Astrocyte (in vitro differentiated cells and primary cell): ENCODE results near the gene FRMPD2. TPM values are rescaled to one million over a fixed set of nuclear protein-coding genes. Genes with fewer than 3 reads are reported as not detected.

Source experiments
- DNase-seq: peaks from one replicate; pipeline ENCODE4 v3.0.0-alpha.2; 2010; ENCODE audit warnings: low read depth
- FAIRE-seq: peaks from 2 replicates; lab custom pipeline; 2011; peaks lifted over from hg19 to GRCh38; lab: Jason Lieb, UNC
- H2AFZ ChIP-seq: 2 replicates; pipeline ENCODE4 v1.6.0; 2012; ENCODE audit warnings: low read depth, low read length, inconsistent platforms
- H3K27ac ChIP-seq: 2 replicates; pipeline ENCODE4 v1.5.1; 2011; ENCODE audit warnings: low read depth, low read length, inconsistent platforms
- H3K27me3 ChIP-seq: 2 replicates; pipeline ENCODE4 v1.6.0; 2011; ENCODE audit warnings: low read length, inconsistent platforms; ENCODE audit not compliant: insufficient read depth
- H3K36me3 ChIP-seq: 2 replicates; pipeline ENCODE4 v1.5.1; 2011; ENCODE audit warnings: low read length, inconsistent platforms; ENCODE audit not compliant: insufficient read depth
- H3K4me1 ChIP-seq: 2 replicates; pipeline ENCODE4 v1.5.1; 2011; ENCODE audit warnings: low read length, inconsistent platforms; ENCODE audit not compliant: insufficient read depth
- H3K4me2 ChIP-seq: 2 replicates; pipeline ENCODE4 v1.6.0; 2012; ENCODE audit warnings: low read length, inconsistent platforms
- H3K4me3 ChIP-seq: 2 replicates; pipeline ENCODE4 v1.5.1; 2011; ENCODE audit warnings: low read depth, mild to moderate bottlenecking, low read length, inconsistent platforms; ENCODE audit not compliant: insufficient read depth
- H3K79me2 ChIP-seq: 2 replicates; pipeline ENCODE4 v1.6.0; 2012; ENCODE audit warnings: mild to moderate bottlenecking, low read length, inconsistent platforms; ENCODE audit not compliant: insufficient read depth
- H3K9ac ChIP-seq: 2 replicates; pipeline ENCODE4 v1.6.0; 2012; ENCODE audit warnings: mild to moderate bottlenecking, low read length, inconsistent platforms
- H3K9me3 ChIP-seq: 2 replicates; pipeline ENCODE4 v1.5.1; 2012; ENCODE audit warnings: low read depth, mild to moderate bottlenecking, low read length, inconsistent platforms; ENCODE audit not compliant: insufficient read depth
- H4K20me1 ChIP-seq: 2 replicates; pipeline ENCODE4 v1.6.0; 2012; ENCODE audit warnings: low read length, inconsistent platforms; ENCODE audit not compliant: insufficient read depth
- H3K27ac Mint-ChIP-seq: one replicate; pipeline ENCODE4 v1.8.0; 2021; ENCODE audit warnings: mild to moderate bottlenecking, mixed read lengths; ENCODE audit not compliant: unreplicated experiment
- H3K27me3 Mint-ChIP-seq: one replicate; pipeline ENCODE4 v1.8.0; 2021; ENCODE audit warnings: low read depth, mixed read lengths; ENCODE audit not compliant: unreplicated experiment
- H3K36me3 Mint-ChIP-seq: one replicate; pipeline ENCODE4 v1.8.0; 2021; ENCODE audit warnings: low read depth, mixed read lengths; ENCODE audit not compliant: unreplicated experiment
- H3K4me1 Mint-ChIP-seq: one replicate; pipeline ENCODE4 v1.8.0; 2021; ENCODE audit warnings: low read depth, mixed read lengths; ENCODE audit not compliant: unreplicated experiment
- H3K4me3 Mint-ChIP-seq: one replicate; pipeline ENCODE4 v1.8.0; 2021; ENCODE audit warnings: mild to moderate bottlenecking, moderate library complexity, mixed read lengths; ENCODE audit not compliant: unreplicated experiment
- H3K9me3 Mint-ChIP-seq: one replicate; pipeline ENCODE4 v1.8.0; 2021; ENCODE audit warnings: mild to moderate bottlenecking, mixed read lengths; ENCODE audit not compliant: unreplicated experiment
- CTCF ChIP-seq: IDR thresholded peaks from 2 replicates; pipeline ENCODE4 v1.5.1; 2011; ENCODE audit warnings: low read depth, mild to moderate bottlenecking, inconsistent platforms, low read length, moderate library complexity; ENCODE audit not compliant: insufficient read depth
- EZH2 ChIP-seq: IDR thresholded peaks from 2 replicates; pipeline ENCODE4 v1.6.1; 2012; ENCODE audit warnings: mild to moderate bottlenecking, low read length, inconsistent platforms; ENCODE audit not compliant: insufficient read depth
- total RNA-seq: library from RNA; stranded (reverse); gene quantifications from 2 replicates; pipeline ENCODE4 v1.2.1, GENCODE V29; 2021

FRMPD2 gene
- total RNA-seq, 1 donor from 2014 or later = 0.39 TPM

- Mint-ChIP-seq H3K36me3 (peaks cover 2% of the 10 kb centered on the region), H3K9me3 (peaks cover 3% of the 10 kb centered on the region), H3K27me3 (peaks cover 13% of the 10 kb centered on the region), H3K27ac (no peak overlapping the region), H3K4me1 (no peaks in the 10 kb centered on the region), H3K4me3 (no peak overlapping the region)
- Histone ChIP-seq H3K4me2 (no peak overlapping the region), H3K79me2 (no peaks in the 10 kb centered on the region), H3K9me3 (peaks cover 3% of the 10 kb centered on the region), H4K20me1 (no peaks in the 10 kb centered on the region), H3K9ac (no peak overlapping the region), H3K4me1 (no peaks in the 10 kb centered on the region), H3K27me3 (peaks cover 15% of the 10 kb centered on the region), H3K4me3 (no peak overlapping the region), H2AFZ (no peak overlapping the region), H3K27ac (no peak overlapping the region), H3K36me3 (no peaks in the 10 kb centered on the region)
- no peak for FAIRE-seq
- no peak for DNase-seq
- TF ChIP-seq EZH2 = no peak
- TF ChIP-seq CTCF = no peak
Observed at GRCh38 chr10:48216744-48217143, 57.8 kb downstream of the FRMPD2 start.

GRCh38 chr10:48216204-48216505 is 58.3 kb downstream of the FRMPD2 start:
- Mint-ChIP-seq H3K36me3 (peaks cover 2% of the 10 kb centered on the region), H3K27ac (no peak overlapping the region), H3K9me3 (peaks cover 3% of the 10 kb centered on the region), H3K4me3 (no peak overlapping the region), H3K27me3 (peaks cover 13% of the 10 kb centered on the region), H3K4me1 (no peaks in the 10 kb centered on the region)
- Histone ChIP-seq H3K36me3 (no peaks in the 10 kb centered on the region), H3K4me2 (no peak overlapping the region), H3K9me3 (peaks cover 3% of the 10 kb centered on the region), H3K4me1 (no peaks in the 10 kb centered on the region), H3K27ac (no peak overlapping the region), H3K9ac (no peak overlapping the region), H3K27me3 (peaks cover 15% of the 10 kb centered on the region), H4K20me1 (no peaks in the 10 kb centered on the region), H3K4me3 (no peak overlapping the region), H2AFZ (no peak overlapping the region), H3K79me2 (no peaks in the 10 kb centered on the region)
- no peak for DNase-seq
- no peak for TF ChIP-seq EZH2
- no peak for TF ChIP-seq CTCF
- FAIRE-seq = no peak

GRCh38 chr10:48215486-48216203 is 58.9 kb downstream of the FRMPD2 start:
- H4K20me1 ChIP-seq = no peaks in the 10 kb centered on the region
- H2AFZ ChIP-seq = no peak overlapping the region
- no peak overlapping the region for H3K4me2 ChIP-seq
- H3K4me1 ChIP-seq = no peaks in the 10 kb centered on the region
- DNase-seq (no peak), FAIRE-seq (no peak)
- H3K27me3 ChIP-seq = peaks cover 20% of the 10 kb centered on the region
- peaks cover 3% of the 10 kb centered on the region for H3K9me3 Mint-ChIP-seq
- H3K27ac Mint-ChIP-seq = no peak overlapping the region
- no peaks in the 10 kb centered on the region for H3K4me1 Mint-ChIP-seq
- H3K4me3 Mint-ChIP-seq = no peak overlapping the region
- peaks cover 16% of the 10 kb centered on the region for H3K27me3 Mint-ChIP-seq
- TF ChIP-seq CTCF (peak; percentile 68), EZH2 (no peak)
- no peaks in the 10 kb centered on the region for H3K36me3 ChIP-seq
- H3K9me3 ChIP-seq = peaks cover 3% of the 10 kb centered on the region
- no peak overlapping the region for H3K9ac ChIP-seq
- no peak overlapping the region for H3K27ac ChIP-seq
- H3K36me3 Mint-ChIP-seq = peaks cover 2% of the 10 kb centered on the region
- H3K79me2 ChIP-seq = no peaks in the 10 kb centered on the region
- H3K4me3 ChIP-seq = no peak overlapping the region
